Activated T-cell treated with anti-CD3 and anti-CD28 coated beads for 48 hours (primary cell): Measurements from ENCODE around the gene GOLGA8S.
"Not testable (repeated sequence)": the region's sequence is repeated elsewhere in the genome, so short reads cannot be mapped to it uniquely, and the experiment has no call there.

Experiments
- DNase-seq: peaks from one replicate; pipeline ENCODE4 v3.0.0-alpha.2; 2020; ENCODE audit warnings: low read depth

The GOLGA8S gene

GRCh38 chr15:23397779-23398178, 43.2 kb downstream of the GOLGA8S start:
- DNase-seq, result no peak

- DNase-seq, result not testable (repeated sequence)
Measured at GRCh38 chr15:23398357-23398756, 43.8 kb downstream of the GOLGA8S start.

GRCh38 chr15:23399207-23399606, 44.7 kb downstream of the GOLGA8S start:
- not testable (repeated sequence) for DNase-seq

GRCh38 chr15:23401627-23402026, 47.1 kb downstream of the GOLGA8S start:
- DNase-seq, result no peak

DNA sequence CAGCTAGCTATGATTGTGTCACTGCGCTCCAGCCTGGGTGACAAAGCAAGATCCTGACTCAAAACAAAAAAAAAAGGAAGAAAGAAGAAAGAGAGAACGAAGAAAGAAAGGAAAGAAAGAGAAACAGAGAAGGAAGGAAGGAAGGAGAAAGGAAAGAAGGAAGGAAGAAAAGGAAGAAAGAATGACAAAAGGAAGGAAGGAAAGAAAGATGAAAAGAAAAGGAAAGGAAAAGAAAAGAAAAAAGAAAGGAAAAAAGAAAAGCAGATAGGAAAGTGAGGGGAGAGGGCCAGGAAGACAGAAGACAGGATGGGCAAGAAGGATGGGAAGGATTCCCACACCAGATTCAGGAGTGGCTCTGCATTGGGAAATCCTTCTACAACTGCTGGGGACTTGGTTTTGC, 47.6 kb downstream of the GOLGA8S start:
- no peak for DNase-seq

DNA sequence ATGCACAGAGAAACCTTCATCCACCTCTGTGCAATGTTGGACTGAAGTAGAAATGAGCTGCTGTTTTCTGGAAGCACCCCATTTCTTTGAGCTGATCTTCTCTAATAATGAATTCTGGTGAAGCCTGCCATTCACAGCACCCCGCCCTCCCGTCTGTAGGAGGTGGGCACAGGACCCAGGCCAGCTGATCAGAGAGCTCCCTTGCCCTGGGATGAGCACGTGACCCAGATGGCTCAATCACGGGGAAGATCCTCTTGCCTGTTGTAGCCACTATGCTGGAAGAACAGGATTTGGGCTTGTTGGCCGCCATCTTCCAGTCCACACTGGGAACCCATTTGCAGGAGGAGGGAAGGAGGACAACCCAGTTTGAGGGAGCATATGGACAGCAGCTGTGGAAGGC, 48.0 kb downstream of the GOLGA8S start:
- no peak for DNase-seq

DNA sequence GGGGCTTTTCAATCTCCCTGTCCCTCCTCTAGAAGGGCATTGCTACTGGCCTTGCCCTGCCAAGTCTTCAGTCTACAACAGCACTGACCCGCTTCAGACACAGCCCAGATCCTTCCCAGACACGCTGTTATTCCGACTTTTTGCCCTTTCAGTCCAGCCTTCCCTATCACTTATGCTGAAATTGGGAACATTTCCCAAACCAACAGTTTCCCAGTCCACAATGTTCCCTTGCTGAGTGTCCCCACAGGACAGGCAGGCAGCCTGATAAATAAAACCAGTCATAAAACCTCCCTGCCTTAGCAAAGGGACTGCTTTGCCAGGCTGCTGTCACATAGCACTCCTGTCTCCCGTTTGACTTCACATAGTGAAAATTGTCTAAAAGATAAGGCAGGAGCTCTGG, 49.0 kb downstream of the GOLGA8S start:
- no peak for DNase-seq

DNA sequence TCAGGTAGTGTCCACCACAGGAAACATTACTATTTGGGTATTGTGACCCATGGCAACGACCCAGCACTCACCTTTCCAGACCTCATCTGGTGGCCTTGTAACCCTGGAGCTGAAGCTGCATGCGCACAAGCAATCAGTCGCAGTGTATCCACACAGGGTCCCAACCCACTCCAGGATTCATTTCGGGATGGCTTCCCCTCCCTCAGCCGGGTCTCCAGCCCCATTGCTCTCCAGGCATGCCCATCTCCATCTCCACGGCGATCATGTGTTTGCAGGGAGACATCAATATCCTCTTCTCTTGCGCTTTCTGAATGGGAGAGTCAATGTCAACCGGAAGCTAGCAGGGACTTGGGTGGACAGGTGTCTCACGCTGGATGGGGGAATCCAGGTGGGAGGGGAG, 57.3 kb downstream of the GOLGA8S start:
- no peak for DNase-seq

DNA sequence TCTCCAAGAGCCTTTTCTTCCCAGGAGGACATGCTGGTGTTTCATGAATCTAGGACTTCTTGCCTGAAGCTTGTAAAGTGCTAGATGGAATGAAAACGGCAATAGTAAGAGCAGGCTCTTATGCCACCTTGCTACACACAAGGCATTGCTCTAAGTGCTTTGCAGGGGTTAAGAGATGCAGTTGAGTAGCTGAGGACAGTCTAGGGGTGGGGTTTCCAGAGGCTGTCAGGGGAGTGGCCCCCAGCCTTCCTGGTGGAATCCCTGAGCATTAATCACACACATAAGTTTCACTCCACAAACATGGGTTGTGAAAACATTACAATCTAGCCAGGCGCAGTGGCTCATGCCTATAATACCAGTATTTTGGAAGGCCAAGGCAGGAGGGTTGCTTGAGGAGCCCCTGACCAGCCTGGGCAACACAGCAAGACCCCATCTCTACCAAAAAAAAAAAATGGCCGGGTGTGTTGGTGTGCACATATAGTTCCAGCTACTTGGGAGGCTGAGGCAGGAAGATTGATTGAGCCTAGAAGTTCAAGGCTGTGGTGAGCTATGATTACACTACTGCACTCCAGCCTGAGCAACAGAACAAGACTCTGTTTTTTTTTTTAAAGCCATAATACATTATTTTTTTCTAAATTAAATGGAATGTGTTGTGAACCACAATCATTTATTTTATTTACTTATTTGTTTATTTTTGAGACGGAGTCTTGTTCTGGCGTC, 58.5 kb downstream of the GOLGA8S start:
- not testable (repeated sequence) for DNase-seq
